ENCODE data around the gene CCDC159.

Gene CCDC159

GRCh38 chr19:11400798-11401197 lies 54.5 kb downstream of the CCDC159 start:
- Histone ChIP-seq H3K36me3 (ENCODE audit: control insufficient read depth, insufficient read depth, low read length) (no peaks in the 10 kb centered on the region), H3K4ac (ENCODE audit: low read depth, low read length) (no peak overlapping the region), H2AK5ac (ENCODE audit: low read length) (no peak overlapping the region), H2BK120ac (ENCODE audit: low read depth, low read length) (no peak overlapping the region), H3K27ac (ENCODE audit: low read depth, low read length) (no peak overlapping the region), H3K9ac (ENCODE audit: low read length) (no peak overlapping the region), H2BK15ac (replicated peaks; ENCODE audit: low read depth) (no peak overlapping the region), H3K56ac (ENCODE audit: low read length) (no peak overlapping the region), H4K8ac (ENCODE audit: low read depth, low read length) (no peak overlapping the region), H3K18ac (ENCODE audit: low read length) (no peak overlapping the region), H3K23ac (ENCODE audit: low read length) (no peak overlapping the region), H4K5ac (ENCODE audit: low read length) (no peak overlapping the region), H3K4me2 (ENCODE audit: low read length) (no peak overlapping the region), H3K4me3 (ENCODE audit: low read length) (no peak overlapping the region), H3K4me1 (ENCODE audit: control insufficient read depth, low read depth, low read length) (no peaks in the 10 kb centered on the region), H2BK5ac (ENCODE audit: low read length) (no peak overlapping the region), H3K27me3 (ENCODE audit: insufficient read depth, low read length, poor library complexity) (no peaks in the 10 kb centered on the region), H3K79me1 (ENCODE audit: low read length) (no peaks in the 10 kb centered on the region), H3K79me2 (ENCODE audit: control insufficient read depth, insufficient read depth, low read length) (no peaks in the 10 kb centered on the region)
- no peak for DNase-seq
- WGBS (ENCODE audit: extremely low coverage, insufficient coverage, low lambda C conversion rate) = no CpG with 5 or more reads among the region's 1 CpG

GRCh38 chr19:11401808-11402543 lies 55.7 kb downstream of the CCDC159 start:
- Histone ChIP-seq H3K9ac (ENCODE audit: low read length) (no peak overlapping the region), H3K56ac (ENCODE audit: low read length) (no peak overlapping the region), H4K5ac (ENCODE audit: low read length) (no peak overlapping the region), H3K36me3 (ENCODE audit: control insufficient read depth, insufficient read depth, low read length) (no peaks in the 10 kb centered on the region), H2BK5ac (ENCODE audit: low read length) (no peak overlapping the region), H3K4me2 (ENCODE audit: low read length) (no peak overlapping the region), H2AK5ac (ENCODE audit: low read length) (no peak overlapping the region), H4K8ac (ENCODE audit: low read depth, low read length) (no peak overlapping the region), H3K18ac (ENCODE audit: low read length) (no peak overlapping the region), H3K23ac (ENCODE audit: low read length) (no peak overlapping the region), H3K27ac (ENCODE audit: low read depth, low read length) (no peak overlapping the region), H3K79me2 (ENCODE audit: control insufficient read depth, insufficient read depth, low read length) (no peaks in the 10 kb centered on the region), H2BK120ac (ENCODE audit: low read depth, low read length) (no peak overlapping the region), H3K4me3 (ENCODE audit: low read length) (no peak overlapping the region), H3K27me3 (ENCODE audit: insufficient read depth, low read length, poor library complexity) (no peaks in the 10 kb centered on the region), H3K4ac (ENCODE audit: low read depth, low read length) (no peak overlapping the region), H3K4me1 (ENCODE audit: control insufficient read depth, low read depth, low read length) (no peaks in the 10 kb centered on the region), H2BK15ac (replicated peaks; ENCODE audit: low read depth) (no peak overlapping the region), H3K79me1 (ENCODE audit: low read length) (no peaks in the 10 kb centered on the region)
- no CpG with 5 or more reads among the region's 9 CpGs for WGBS (ENCODE audit: extremely low coverage, insufficient coverage, low lambda C conversion rate)
- no peak for DNase-seq

Data from mesendoderm (in vitro differentiated cells).